ENCODE measurements around the gene ALDH16A1.
"Not testable (repeated sequence)": the region's sequence is repeated elsewhere in the genome, so short reads cannot be mapped to it uniquely, and the experiment has no call there.

ALDH16A1 gene

DNA sequence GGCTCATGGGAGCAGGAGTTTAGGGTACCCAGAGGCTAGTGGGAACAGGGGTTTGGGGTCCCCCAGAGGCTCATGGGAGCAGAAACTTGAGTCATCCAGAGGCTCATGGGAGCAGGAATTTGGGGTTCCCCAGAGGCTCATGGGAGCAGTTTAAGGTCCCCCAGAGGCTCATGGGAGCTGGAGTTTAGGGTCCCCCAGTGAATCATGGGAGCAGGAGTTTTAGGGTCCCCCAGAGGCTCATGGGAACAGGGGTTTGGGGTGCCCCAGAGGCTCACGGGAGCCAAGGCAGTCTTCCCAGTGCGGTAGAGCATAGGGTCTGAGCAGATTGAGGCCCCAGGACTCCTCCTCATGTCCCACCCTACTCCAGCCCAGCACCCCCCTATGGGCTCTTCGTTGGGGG, 12.3 kb downstream of the ALDH16A1 start:
- no peak for DNase-seq (ENCODE audit: low read depth)

- no peak for DNase-seq (ENCODE audit: low read depth)
Measured at GRCh38 chr19:49468199-49468598, 15.2 kb downstream of the ALDH16A1 start.

- peak; percentile 66 for DNase-seq (ENCODE audit: low read depth)
Measured at GRCh38 chr19:49468746-49469447, 15.9 kb downstream of the ALDH16A1 start.

DNA sequence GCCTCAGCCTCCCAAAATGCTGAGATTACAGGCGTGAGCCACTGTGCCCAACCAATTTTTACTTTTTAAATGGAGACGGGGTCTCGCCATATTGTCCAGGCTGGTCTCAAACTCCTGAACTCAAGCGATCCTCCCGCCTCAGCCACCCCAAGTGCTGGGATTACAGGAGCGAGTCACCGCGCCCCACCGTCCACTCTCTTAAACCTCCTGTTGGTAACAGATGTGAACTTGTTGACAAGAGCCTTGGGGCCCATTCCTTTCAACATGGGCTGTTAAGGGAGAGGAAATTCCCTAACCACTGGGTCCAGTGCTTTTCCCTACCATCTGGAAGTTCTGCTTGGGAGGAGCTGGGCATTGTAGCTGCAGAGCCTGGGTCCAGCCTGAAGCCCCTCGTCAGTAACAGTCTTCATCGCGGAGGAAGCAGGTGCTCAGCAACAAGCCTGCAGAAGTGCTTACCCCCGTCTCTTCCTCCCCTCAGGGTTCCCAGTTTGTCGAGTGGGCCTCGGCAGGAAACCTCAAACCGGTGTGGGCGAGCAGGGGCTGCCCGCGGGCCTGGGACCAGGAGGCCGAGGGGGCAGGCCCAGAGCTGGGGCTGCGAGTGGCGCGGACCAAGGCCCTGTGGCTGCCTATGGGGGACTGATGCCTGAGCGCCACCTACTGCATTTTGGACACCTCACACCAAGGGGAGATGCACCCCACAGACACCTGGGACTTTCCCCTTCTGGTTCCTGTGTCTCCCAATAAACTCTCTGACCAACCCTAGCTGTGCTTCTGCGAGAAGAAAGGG, 17.0 kb downstream of the ALDH16A1 start:
- DNase-seq (ENCODE audit: low read depth), result peak; percentile 65

- DNase-seq (ENCODE audit: low read depth), result no peak
Measured at GRCh38 chr19:49470615-49470978, 17.6 kb downstream of the ALDH16A1 start.

DNA sequence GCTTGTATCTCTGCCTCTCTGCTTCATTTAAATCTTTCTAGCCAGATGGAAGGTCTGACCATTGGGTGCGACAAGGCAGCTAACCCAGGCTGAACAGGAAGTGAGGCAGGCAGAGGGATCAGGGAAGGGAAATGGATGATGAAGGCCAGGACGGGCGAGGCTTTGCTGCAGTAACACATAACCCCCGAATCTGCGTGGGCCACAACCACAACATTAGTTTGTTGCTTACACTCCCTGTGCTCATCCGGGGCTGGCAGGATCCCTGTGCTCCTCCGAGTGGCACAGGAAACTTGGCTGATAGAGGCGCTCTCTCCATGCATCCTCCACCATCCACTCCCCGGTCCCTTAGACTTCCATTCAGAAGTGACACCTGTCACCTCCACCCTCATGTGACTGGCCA, 19.9 kb downstream of the ALDH16A1 start:
- DNase-seq (ENCODE audit: low read depth), result no peak

DNA sequence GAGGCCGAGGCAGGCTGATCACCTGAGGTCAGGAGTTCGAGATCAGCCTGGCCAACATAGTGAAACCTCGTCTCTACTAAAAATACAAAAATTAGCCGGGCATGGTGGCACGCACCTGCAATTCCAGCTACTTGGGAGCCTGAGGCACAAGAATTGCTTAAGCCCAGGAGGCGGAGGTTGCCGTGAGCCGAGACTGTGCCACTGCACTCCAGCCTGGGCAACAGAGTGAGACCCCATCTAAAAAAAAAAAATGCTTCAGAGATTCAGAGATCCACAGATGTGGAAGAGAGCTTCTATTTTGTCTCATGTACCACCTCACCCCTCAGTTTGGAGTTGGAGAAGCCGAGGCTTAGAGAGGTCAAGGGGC, 20.5 kb downstream of the ALDH16A1 start:
- DNase-seq (ENCODE audit: low read depth), result not testable (repeated sequence)

DNA sequence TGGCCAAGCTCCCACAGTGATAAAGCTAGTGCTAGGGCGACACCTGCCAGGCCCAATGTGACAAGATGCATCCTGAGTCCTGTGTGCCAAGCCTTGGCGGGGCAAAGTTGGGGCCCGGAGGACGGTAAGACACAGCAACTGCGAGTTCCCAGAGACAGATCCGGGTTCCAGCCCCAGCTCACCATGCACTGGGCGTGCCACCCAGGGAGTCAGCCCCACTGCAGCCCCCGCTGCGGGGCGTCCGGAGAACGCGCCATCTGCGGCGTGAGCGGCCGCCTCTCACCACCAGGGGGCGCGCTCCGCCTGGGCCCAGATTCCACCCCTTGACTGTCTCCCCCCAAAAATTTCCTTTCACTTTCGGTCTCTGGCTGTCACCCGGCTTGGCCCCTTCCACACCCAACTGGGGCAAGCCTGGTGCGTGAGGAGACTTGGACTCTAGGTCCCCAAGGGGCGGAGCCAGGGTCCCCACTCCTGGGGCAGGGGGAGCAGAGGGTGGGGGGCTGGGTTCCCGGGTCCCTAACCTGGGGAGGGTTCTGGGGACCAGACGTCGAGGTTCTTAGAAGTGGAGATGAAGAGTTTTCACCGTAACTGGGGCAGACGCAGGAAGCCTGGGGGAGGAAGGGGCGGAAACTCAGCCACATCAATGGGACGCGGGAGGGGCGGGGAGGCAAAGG, 21.0 kb downstream of the ALDH16A1 start, which contains the start of gene FLT3LG:
TSS of gene FLT3LG (plus strand) at position 348 of the 674 bp plus-strand sequence. CDS start 425 bp downstream, outside the sequence.
- peak; percentile 84 for DNase-seq (ENCODE audit: low read depth)

DNA sequence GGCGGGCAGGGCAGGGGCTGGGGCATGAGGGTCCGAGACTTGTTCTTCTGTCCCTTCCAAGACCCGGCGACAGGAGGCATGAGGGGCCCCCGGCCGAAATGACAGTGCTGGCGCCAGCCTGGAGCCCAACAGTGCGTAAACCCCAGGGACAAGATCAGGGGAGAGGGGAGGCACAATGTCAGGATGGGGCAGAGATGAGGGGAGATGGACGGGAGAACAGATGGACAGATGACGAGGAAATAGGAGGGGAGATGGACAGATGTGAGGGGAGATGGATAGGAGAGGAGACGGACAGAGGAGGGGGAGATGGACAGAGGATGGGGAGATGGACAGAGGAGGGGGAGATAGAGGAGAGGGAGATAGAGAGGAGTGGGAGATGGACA, 21.5 kb downstream of the ALDH16A1 start:
- peak; percentile 51 for DNase-seq (ENCODE audit: low read depth)

GRCh38 chr19:49475191-49475917, 22.3 kb downstream of the ALDH16A1 start:
- no peak for DNase-seq (ENCODE audit: low read depth)

DNA sequence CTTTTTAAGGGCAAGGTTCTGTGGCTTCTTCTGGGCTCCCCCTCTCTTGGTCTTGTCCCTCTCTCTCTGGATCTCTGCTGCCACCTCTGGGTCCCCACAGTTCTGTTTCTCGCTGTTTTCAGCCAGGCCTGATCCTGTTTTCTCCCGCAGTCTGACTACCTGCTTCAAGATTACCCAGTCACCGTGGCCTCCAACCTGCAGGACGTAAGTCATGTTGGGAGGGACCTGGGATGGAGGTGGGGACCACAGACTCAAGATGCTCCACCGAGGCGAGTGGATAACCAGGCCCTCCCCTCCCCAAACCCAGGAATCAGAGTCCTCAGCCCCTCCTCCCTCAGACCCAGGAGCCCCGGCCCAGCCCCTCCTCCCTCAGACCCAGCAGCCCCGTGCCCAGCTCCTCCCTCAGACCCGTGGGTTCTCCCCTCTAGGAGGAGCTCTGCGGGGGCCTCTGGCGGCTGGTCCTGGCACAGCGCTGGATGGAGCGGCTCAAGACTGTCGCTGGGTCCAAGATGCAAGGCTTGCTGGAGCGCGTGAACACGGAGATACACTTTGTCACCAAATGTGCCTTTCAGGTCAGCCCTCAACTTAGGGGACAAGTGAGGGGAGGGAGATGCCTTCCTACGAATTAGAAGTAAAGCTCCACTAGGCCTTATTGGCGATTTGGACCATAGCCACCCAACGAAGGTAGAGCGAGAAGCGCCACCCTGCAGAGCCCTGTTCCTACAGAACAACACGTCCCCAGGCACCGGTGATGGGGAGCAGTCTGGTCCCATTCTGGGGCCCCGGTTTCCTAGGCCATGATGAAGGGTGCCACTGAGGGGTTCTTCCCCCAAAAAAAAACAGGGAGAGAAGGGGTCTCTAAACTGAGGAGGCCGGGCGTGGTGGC, 23.2 kb downstream of the ALDH16A1 start:
- DNase-seq (ENCODE audit: low read depth), result peak; percentile 70

DNA sequence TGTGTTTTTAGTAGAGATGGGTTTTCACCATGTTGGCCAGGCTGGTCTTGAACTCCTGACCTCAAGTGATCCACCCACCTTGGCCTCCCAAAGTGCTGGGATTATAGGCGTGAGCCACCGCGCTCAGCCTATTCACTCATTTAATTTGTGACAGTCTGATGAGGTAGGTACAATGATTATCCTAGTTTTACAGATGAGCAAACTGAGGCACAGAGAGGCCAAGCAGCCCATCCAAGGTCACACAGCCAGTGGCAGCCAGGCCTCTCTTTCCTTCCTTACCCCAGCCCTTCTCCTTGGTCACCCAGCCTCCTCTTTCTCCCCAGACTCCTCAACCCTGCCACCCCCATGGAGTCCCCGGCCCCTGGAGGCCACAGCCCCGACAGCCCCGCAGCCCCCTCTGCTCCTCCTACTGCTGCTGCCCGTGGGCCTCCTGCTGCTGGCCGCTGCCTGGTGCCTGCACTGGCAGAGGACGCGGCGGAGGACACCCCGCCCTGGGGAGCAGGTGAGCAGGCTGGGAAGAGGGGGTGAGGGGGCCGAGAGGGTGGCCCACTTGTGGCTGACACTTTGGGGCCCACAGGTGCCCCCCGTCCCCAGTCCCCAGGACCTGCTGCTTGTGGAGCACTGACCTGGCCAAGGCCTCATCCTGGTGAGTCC, 27.1 kb downstream of the ALDH16A1 start:
- DNase-seq (ENCODE audit: low read depth), result no peak

DNA sequence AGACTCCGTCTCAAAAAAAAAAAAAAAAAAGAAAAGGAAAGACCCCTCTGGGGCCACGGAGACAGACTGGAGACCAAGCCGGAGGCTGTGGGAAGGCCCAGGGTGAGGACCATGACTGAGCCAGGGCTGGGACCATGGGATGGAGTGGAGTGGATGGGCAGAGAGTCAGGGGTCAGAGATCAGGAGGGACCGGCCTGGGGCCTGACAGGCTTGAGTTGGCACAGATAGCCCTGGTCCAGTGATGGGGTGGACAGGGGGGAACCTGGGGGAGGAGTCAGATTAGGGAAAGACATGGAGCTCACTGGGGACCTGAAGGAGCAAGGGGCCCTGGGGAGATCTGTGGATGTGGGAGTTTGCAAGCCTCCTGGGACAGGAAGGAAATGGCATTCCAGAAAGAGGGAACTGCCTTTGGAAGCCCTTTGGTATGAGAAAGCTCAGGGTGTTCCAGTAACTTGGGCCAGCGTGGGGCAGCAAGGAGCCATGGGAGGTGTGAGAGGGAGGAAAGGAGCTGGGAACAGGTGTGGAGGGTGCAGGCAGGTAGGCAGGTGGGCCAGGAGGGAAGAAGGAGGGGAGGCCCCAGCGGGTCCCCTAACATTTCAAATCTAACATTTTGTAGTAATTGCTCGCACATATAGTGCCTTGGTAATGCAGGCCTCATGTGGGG, 28.1 kb downstream of the ALDH16A1 start:
- no peak for DNase-seq (ENCODE audit: low read depth)

DNA sequence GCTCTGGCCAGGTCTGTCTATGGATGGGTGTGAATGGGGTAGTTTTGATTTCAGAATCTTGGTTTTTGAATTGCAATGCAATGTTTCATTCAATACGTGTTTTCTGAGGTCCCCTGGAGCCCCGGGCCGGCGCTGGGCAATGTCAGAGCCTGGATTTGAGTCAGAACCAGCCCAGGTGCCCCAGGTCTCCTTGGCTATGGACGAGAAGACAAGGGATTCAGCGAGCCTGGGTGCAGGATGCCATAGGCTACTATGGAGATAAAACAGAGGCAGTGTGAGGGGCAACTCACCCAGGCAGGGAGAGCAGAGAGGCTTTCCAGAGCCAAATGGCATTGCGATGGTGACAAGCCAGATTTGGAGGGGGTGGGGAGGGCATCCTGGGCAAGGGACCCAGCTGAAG, 33.2 kb downstream of the ALDH16A1 start:
- no peak for DNase-seq (ENCODE audit: low read depth)

- no peak for DNase-seq (ENCODE audit: low read depth)
Measured at GRCh38 chr19:49486710-49487276, 33.8 kb downstream of the ALDH16A1 start.

GRCh38 chr19:49487277-49488045, 34.4 kb downstream of the ALDH16A1 start, which contains the start of gene RPL13A:
RPL13A (plus strand) TSS chr19:49487608; CDS start chr19:49487630, 22 bp downstream.
- DNase-seq (ENCODE audit: low read depth), result peak; percentile 100

DNA sequence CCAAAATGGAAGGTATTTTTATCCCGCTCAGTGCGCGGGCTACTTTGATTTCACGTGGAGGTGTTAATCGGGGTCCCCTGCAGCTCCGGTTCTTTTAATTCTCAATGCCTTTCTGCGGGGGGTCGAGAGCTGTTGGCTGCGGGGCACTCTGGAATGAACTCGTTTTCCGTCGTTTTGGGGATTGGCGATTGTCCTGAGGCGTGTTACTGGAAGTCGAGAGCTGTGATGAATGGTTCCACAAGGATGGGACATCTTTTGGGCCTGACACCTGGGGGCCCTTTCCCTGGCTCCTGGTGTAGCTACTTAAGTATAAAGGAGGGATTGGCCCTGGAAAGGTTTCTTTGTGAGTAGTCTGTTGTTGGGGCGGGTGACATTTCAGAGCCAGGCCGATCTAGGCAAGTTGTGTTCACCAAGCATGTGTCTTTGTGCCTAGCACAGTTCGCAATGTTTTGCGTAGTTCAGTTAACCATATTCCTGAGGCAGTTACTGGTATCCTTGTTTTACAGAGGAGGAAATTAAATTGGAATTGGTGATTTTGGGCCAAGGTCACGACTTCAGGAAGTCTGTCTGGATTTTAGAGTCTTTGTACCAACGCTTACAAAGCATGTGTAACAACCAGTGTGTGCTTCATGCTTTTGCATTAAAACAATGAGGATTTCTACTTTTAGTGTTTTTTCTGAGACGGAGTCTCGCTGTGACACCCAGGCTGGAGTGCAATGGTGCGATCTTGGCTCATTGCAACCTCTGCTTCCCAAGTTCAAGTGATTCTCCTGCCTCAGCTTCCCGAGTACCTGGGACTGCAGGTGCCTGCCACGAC, 35.2 kb downstream of the ALDH16A1 start:
- no peak for DNase-seq (ENCODE audit: low read depth)
